Mucosa of descending colon (tissue), 3 donors: Measurements from ENCODE around the gene FFAR4. TPM values are rescaled to one million over a fixed set of nuclear protein-coding genes. Genes with fewer than 3 reads are reported as not detected.

Source experiments
- ATAC-seq: fragments of 200-7000 bp; cut with Tn5 transposase; one replicate; pipeline ENCODE4 v1.9.1; 2020; ENCODE audit warnings: mild to moderate bottlenecking, moderate library complexity
- DNase-seq, 3 donors: peaks; one replicate each; pipeline ENCODE4 v3.0.0-alpha.2; 2020
- H3K36me3 ChIP-seq: fragments of 200-600 bp; one replicate; pipeline ENCODE4 v1.8.0; 2021; ENCODE audit warnings: low read depth, mild to moderate bottlenecking
- H3K4me1 ChIP-seq: fragments of 200-600 bp; one replicate; pipeline ENCODE4 v1.8.0; 2021; ENCODE audit warnings: low read depth, mild to moderate bottlenecking
- H3K4me3 ChIP-seq: fragments of 200-600 bp; one replicate; pipeline ENCODE4 v1.8.0; 2021; ENCODE audit warnings: mild to moderate bottlenecking
- H3K9me3 ChIP-seq: fragments of 200-600 bp; one replicate; pipeline ENCODE4 v1.8.0; 2021; ENCODE audit warnings: mild to moderate bottlenecking
- CTCF ChIP-seq: fragments of 200-600 bp; IDR thresholded peaks from one replicate; pipeline ENCODE4 v1.8.0; 2022; ENCODE audit warnings: antibody characterized with exemption, mild to moderate bottlenecking
- intact Hi-C, 2 donors: fragments of 100-400 bp; cut with DNase I in 1 of 2; cut with micrococcal nuclease in 1 of 2; formaldehyde crosslinking; loops; one replicate each; pipeline versions ENCODE4 v1.11.0 to v1.11.1; 2022; cut with DNase I, micrococcal nuclease
- total RNA-seq, 3 donors: library from RNA; stranded (reverse); fragmentation: NEBNext Ultra II Directional in 2 of 3; extraction: Animal tissue kit (Norgen Biotek cat#: 25700) in 2 of 3; gene quantifications; one replicate each; pipeline versions ENCODE4 v1.2.1 to v1.2.4, GENCODE V29; 2021 to 2023
- donor health status: DM: no; HTN: no; CAD: no; lungs with moderate emphysema.
- donor health status: DM: no; HTN: no; CAD: no.
- donor health status: DM: no; HTN: yes; CAD: no.

Gene FFAR4
- total RNA-seq, 3 donors from 2014 or later = 17.4 to 36.3 (median 28.7) TPM

- TF ChIP-seq CTCF = no peak
- Histone ChIP-seq H3K9me3 (no peaks in the 10 kb centered on the region), H3K4me3 (no peak overlapping the region), H3K4me1 (peaks cover 12% of the 10 kb centered on the region), H3K36me3 (no peaks in the 10 kb centered on the region)
- ATAC-seq (peak; percentile 94), DNase-seq (peak; percentile 61 to 81 (median 67))
- intact Hi-C loops = no loop called here
Measured at GRCh38 chr10:93591065-93591808, 24.8 kb downstream of the FFAR4 start.

GRCh38 chr10:93593254-93593653 is 26.8 kb downstream of the FFAR4 start:
- intact Hi-C loops = no loop called here
- DNase-seq = no peak
- TF ChIP-seq CTCF = no peak
- no peak for ATAC-seq
- no peaks in the 10 kb centered on the region for H3K36me3 ChIP-seq
- no peaks in the 10 kb centered on the region for H3K9me3 ChIP-seq
- no peak overlapping the region for H3K4me3 ChIP-seq
- peaks cover 12% of the 10 kb centered on the region for H3K4me1 ChIP-seq

GRCh38 chr10:93593749-93594148 is 27.3 kb downstream of the FFAR4 start:
- no peak for DNase-seq
- TF ChIP-seq CTCF = no peak
- Histone ChIP-seq H3K36me3 (no peaks in the 10 kb centered on the region), H3K4me3 (no peak overlapping the region), H3K4me1 (peaks cover 12% of the 10 kb centered on the region), H3K9me3 (no peaks in the 10 kb centered on the region)
- ATAC-seq = no peak
- intact Hi-C loops = no loop called here

GRCh38 chr10:93594518-93594917 is 28.1 kb downstream of the FFAR4 start:
- no peak for DNase-seq
- intact Hi-C loops = no loop called here
- Histone ChIP-seq H3K9me3 (no peaks in the 10 kb centered on the region), H3K4me3 (no peak overlapping the region), H3K36me3 (no peaks in the 10 kb centered on the region), H3K4me1 (peaks cover 12% of the 10 kb centered on the region)
- no peak for ATAC-seq
- TF ChIP-seq CTCF = no peak

- ATAC-seq = peak; percentile 7
- TF ChIP-seq CTCF = no peak
- intact Hi-C loops = no loop called here
Measured at GRCh38 chr10:93595378-93596161, 29.1 kb downstream of the FFAR4 start.

More at GRCh38 chr10:93595378-93596161, 29.1 kb downstream of the FFAR4 start:
- H3K4me1 ChIP-seq = peaks cover 12% of the 10 kb centered on the region
- H3K36me3 ChIP-seq = no peaks in the 10 kb centered on the region
- no peaks in the 10 kb centered on the region for H3K9me3 ChIP-seq
- DNase-seq = no peak
- H3K4me3 ChIP-seq = no peak overlapping the region
